A549 treated with dexamethasone at 1 μM for 4 hours (cell line): ENCODE results near the gene RXFP1. TPM values are rescaled to one million over a fixed set of nuclear protein-coding genes. Genes with fewer than 3 reads are reported as not detected.

Experiments used
- total RNA-seq: library from RNA; stranded (reverse); fragments of 200-300 nt; extraction: Qiagen RNA extraction; gene quantifications from 5 replicates; pipeline ENCODE4 v1.2.3, GENCODE V29; 2022

The RXFP1 gene
- not detected in 5 replicates for total RNA-seq

GRCh38 chr4:158521484-158522088 is at the start of gene RXFP1:
RXFP1 (plus strand) TSS chr4:158521882; CDS start chr4:158521977, 95 bp downstream.

GRCh38 chr4:158671665-158671914 is 149.9 kb downstream of the RXFP1 start, which contains the start of gene C4orf46:
C4orf46 (minus strand) TSS chr4:158671887; CDS start chr4:158671801, 86 bp downstream.

DNA sequence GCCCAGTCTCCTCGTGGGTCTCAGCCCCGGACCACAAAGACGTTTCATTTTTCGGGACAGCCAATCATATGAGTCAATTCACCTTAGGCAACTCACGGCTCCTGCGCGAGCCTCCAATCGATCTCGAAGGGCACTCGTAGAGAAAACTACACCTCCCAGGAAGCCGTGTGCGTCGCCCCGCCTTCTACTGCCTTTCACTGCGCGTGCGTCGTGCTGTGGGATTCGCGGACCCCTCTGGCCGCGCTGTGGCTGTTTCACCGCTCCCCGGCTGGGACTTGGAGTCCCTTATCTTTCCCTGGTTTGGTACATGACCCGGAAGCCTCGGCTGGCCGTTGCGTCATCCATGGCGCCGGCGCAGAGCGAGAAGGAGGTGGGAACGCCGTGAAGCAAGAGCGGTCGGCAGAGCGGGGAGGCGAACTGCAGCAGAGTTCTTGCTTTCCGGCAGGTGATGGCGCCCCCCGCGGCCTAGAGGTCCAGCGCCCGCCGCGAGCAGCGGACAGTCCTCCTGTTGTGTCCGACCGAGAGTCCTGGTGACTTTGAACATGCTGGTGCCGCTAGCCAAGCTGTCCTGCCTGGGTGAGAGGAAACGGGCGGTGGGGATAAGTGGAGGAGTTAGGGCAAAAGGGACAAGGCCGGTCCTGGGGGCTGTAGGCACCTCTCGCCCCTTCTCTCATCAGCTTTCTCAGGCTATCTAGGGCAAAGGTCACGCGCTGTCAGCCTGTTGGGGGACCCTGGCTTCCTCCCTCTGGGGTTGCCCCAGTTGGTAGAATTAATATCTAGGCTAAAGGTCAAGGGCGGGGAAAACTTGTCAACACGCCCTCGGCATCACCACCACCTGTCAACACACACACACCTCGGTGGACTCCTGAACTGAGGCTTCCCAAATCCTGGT is 150.5 kb downstream of the RXFP1 start, which contains the start of gene ETFDH:
TSS of gene ETFDH (plus strand) at position 382 of the 892 bp plus-strand sequence. CDS start at position 543, 161 bp downstream.

Other genes with a start within 250 kb of the RXFP1 start
- gene C4orf46, start 150.0 kb downstream of the RXFP1 start, total RNA-seq = 6.9 to 10.5 TPM (median 8.6 TPM) in 5 replicates
- gene ETFDH, start 150.4 kb downstream of the RXFP1 start, total RNA-seq = 4.8 to 7.0 TPM (median 6.5 TPM) in 5 replicates
- gene PPID, start 201.5 kb downstream of the RXFP1 start, total RNA-seq = 33.1 to 41.5 TPM (median 36.6 TPM) in 5 replicates
- gene FNIP2, start 247.1 kb downstream of the RXFP1 start, total RNA-seq = 5.0 to 10.6 TPM (median 8.0 TPM) in 5 replicates